ENCODE results near the gene WHRN.
A peak's percentile ranks its signal among the peaks of the same experiment; 100 is the strongest.

WHRN gene

GRCh38 chr9:114516913-114517312, 11.6 kb upstream of the WHRN start:
- no peak overlapping the region for H3K4me3 ChIP-seq (ENCODE audit: low read depth, low read length)
- TF ChIP-seq CTCF (IDR thresholded peaks at IDR 0.05; ENCODE audit: insufficient read depth, low read depth, low read length, missing control alignments), result no peak
- DNase-seq (ENCODE audit: low read depth), result no peak

- TF ChIP-seq CTCF (IDR thresholded peaks at IDR 0.05; ENCODE audit: insufficient read depth, low read depth, low read length, missing control alignments), result no peak
- H3K4me3 ChIP-seq (ENCODE audit: low read depth, low read length), result no peak overlapping the region
- DNase-seq (ENCODE audit: low read depth), result no peak
Measured at GRCh38 chr9:114515528-114515927, 10.3 kb upstream of the WHRN start.

GRCh38 chr9:114513959-114514267, 8.6 kb upstream of the WHRN start:
- no peak for TF ChIP-seq CTCF (IDR thresholded peaks at IDR 0.05; ENCODE audit: insufficient read depth, low read depth, low read length, missing control alignments)
- H3K4me3 ChIP-seq (ENCODE audit: low read depth, low read length), result no peak overlapping the region
- no peak for DNase-seq (ENCODE audit: low read depth)

- H3K4me3 ChIP-seq (ENCODE audit: low read depth, low read length), result no peak overlapping the region
- no peak for TF ChIP-seq CTCF (IDR thresholded peaks at IDR 0.05; ENCODE audit: insufficient read depth, low read depth, low read length, missing control alignments)
- DNase-seq (ENCODE audit: low read depth), result no peak
Measured at GRCh38 chr9:114513055-114513958, 8.0 kb upstream of the WHRN start.

- no peak for DNase-seq (ENCODE audit: low read depth)
- TF ChIP-seq CTCF (IDR thresholded peaks at IDR 0.05; ENCODE audit: insufficient read depth, low read depth, low read length, missing control alignments), result no peak
- no peak overlapping the region for H3K4me3 ChIP-seq (ENCODE audit: low read depth, low read length)
Measured at GRCh38 chr9:114511978-114512874, 7.0 kb upstream of the WHRN start.

- peak; percentile 26 for DNase-seq (ENCODE audit: low read depth)
- H3K4me3 ChIP-seq (ENCODE audit: low read depth, low read length), result no peak overlapping the region
- peak; percentile 30 for TF ChIP-seq CTCF (IDR thresholded peaks at IDR 0.05; ENCODE audit: insufficient read depth, low read depth, low read length, missing control alignments)
Measured at GRCh38 chr9:114507726-114508125, 2.5 kb upstream of the WHRN start.

All from GM12865 (cell line).